ENCODE results near the gene MAML3.
A peak's percentile ranks its signal among the peaks of the same experiment; 100 is the strongest.

MAML3 gene

DNA sequence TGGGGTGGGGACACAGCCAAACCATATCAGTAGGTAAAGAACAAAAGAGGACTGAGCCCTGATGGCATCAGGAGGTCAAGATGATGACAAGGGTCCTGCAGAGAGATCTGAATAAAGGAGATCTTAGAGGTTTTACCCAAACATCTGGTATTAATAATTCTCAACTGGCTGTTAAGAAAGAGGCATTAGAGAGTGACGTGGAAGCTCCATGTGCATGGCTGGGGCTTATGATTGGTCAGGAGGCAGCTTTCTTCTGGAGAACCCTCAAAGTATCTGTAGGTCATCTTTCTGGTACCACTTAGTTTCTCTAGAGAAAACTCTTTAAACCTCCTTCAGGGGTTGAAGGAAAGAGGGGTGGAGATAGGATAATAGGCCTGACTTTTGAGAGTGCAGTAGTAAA is 469.6 kb downstream of the MAML3 start:
- Histone ChIP-seq H2BK120ac (ENCODE audit: low read depth, low read length) (no peak overlapping the region), H3K36me3 (ENCODE audit: control insufficient read depth in 1 of 2, insufficient read depth in 2 of 2, low read depth in 1 of 2, low read length in 2 of 2) (peaks cover 3 to 14% of the 10 kb centered on the region in 2 experiments), H3K27ac (ENCODE audit: low read length, poor library complexity, severe bottlenecking) (no peak overlapping the region), H4K91ac (ENCODE audit: low read length) (no peak overlapping the region), H2BK5ac (ENCODE audit: low read depth, low read length, poor library complexity, severe bottlenecking) (no peak overlapping the region), H4K8ac (ENCODE audit: low read length) (no peak overlapping the region), H3K9me3 (ENCODE audit: control insufficient read depth, low read length) (no peaks in the 10 kb centered on the region), H3K4me1 (ENCODE audit: control insufficient read depth, insufficient read depth, low read depth, low read length) (no peaks in the 10 kb centered on the region), H3K9ac (ENCODE audit: low read length) (no peak overlapping the region), H3K27me3 (ENCODE audit: control insufficient read depth in 1 of 2, insufficient read depth in 1 of 2, low read length in 2 of 2) (no peaks in the 10 kb centered on the region), H3K4me3 (ENCODE audit: insufficient read depth in 1 of 2, low read depth in 1 of 2, low read length in 2 of 2) (no peak overlapping the region), H2BK15ac (ENCODE audit: low read depth, poor library complexity, severe bottlenecking) (no peak overlapping the region), H3K4me2 (ENCODE audit: low read length, poor library complexity, severe bottlenecking) (no peak overlapping the region), H3K4ac (ENCODE audit: low read depth in 1 of 2, low read length in 2 of 2) (no peak overlapping the region), H3K79me1 (replicated peaks; ENCODE audit: low read length, poor library complexity, severe bottlenecking) (peaks cover 37% of the 10 kb centered on the region), H2AFZ (ENCODE audit: low read depth, low read length) (no peak overlapping the region), H2BK12ac (ENCODE audit: low read length in 2 of 2) (no peak overlapping the region), H3K14ac (ENCODE audit: low read length in 2 of 2) (no peak overlapping the region), H2AK5ac (ENCODE audit: low read length, severe bottlenecking) (no peak overlapping the region), H3K18ac (ENCODE audit: low read depth in 1 of 2, low read length in 2 of 2) (no peak overlapping the region), H3K23ac (ENCODE audit: low read length in 2 of 2) (no peak overlapping the region)
- WGBS, result 80% methylated on average over 1 of the region's 1 CpG
- no peak for DNase-seq

DNA sequence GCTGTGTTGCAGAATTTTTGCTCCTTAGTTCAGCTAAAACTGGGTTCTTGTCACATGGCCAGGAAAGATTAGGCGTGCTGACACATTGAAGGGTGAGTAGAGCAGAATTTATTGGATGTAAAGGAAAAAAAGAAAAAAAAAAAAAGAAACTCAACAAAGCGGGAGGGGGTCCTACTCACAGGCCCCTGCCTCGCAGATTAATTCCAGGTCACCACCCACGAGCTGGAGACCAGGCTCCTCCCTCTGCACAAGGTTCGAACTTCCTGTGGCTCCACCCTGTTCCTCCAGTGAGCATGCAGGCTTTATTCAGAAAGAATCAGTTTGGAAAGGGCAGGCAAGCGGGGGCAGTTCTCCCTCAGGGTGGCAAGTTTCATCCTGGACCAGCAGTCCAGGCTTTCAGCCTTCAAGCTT is 471.2 kb downstream of the MAML3 start:
- Histone ChIP-seq H3K9me3 (ENCODE audit: control insufficient read depth, low read length) (no peaks in the 10 kb centered on the region), H2BK15ac (ENCODE audit: low read depth, poor library complexity, severe bottlenecking) (no peak overlapping the region), H2BK12ac (ENCODE audit: low read length in 2 of 2) (no peak overlapping the region), H3K9ac (ENCODE audit: low read length) (no peak overlapping the region), H4K91ac (ENCODE audit: low read length) (peak overlapping the region; percentile 71), H2BK5ac (ENCODE audit: low read depth, low read length, poor library complexity, severe bottlenecking) (no peak overlapping the region), H4K8ac (ENCODE audit: low read length) (peak overlapping the region; percentile 12), H2BK120ac (ENCODE audit: low read depth, low read length) (no peak overlapping the region), H3K4me3 (ENCODE audit: insufficient read depth in 1 of 2, low read depth in 1 of 2, low read length in 2 of 2) (no peak overlapping the region), H3K4me1 (ENCODE audit: control insufficient read depth, insufficient read depth, low read depth, low read length) (no peaks in the 10 kb centered on the region), H3K4me2 (ENCODE audit: low read length, poor library complexity, severe bottlenecking) (no peak overlapping the region), H3K36me3 (ENCODE audit: control insufficient read depth in 1 of 2, insufficient read depth in 2 of 2, low read depth in 1 of 2, low read length in 2 of 2) (peaks cover 4 to 14% of the 10 kb centered on the region in 2 experiments), H3K14ac (ENCODE audit: low read length in 2 of 2) (no peak overlapping the region), H2AFZ (ENCODE audit: low read depth, low read length) (no peak overlapping the region), H3K18ac (ENCODE audit: low read depth in 1 of 2, low read length in 2 of 2) (peak overlapping the region in 1 of 2 experiments; percentile 5), H3K27ac (ENCODE audit: low read length, poor library complexity, severe bottlenecking) (no peak overlapping the region), H3K27me3 (ENCODE audit: control insufficient read depth in 1 of 2, insufficient read depth in 1 of 2, low read length in 2 of 2) (no peaks in the 10 kb centered on the region), H3K23ac (ENCODE audit: low read length in 2 of 2) (no peak overlapping the region), H3K79me1 (replicated peaks; ENCODE audit: low read length, poor library complexity, severe bottlenecking) (peaks cover 44% of the 10 kb centered on the region), H3K4ac (ENCODE audit: low read depth in 1 of 2, low read length in 2 of 2) (peak overlapping the region; percentile 24 to 49), H2AK5ac (ENCODE audit: low read length, severe bottlenecking) (no peak overlapping the region)
- DNase-seq, result no peak
- WGBS, result 83% methylated on average over 6 of the region's 6 CpGs

DNA sequence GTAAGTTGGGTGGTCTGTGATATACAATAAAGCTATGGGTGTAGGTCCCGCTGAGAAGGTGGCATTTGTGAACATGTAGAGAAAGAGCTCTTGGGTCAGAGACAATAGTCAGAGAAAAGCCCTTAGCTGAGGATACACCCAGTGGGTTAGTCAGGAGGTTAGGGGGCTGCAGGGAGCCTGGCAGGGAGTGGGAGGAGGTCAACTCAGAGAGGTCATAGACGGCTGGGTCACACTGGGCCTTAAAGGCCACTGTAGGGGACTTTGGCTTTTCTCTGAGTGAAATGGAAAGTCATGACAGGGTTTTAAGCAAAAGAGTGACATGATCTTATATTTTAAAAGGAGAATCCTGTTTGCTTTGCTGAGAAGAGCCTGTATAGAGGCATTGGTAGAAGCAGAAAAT is 471.7 kb downstream of the MAML3 start:
- WGBS, result 86% methylated on average over 2 of the region's 2 CpGs
- no peak overlapping the region for H2AFZ ChIP-seq (ENCODE audit: low read depth, low read length)

DNA sequence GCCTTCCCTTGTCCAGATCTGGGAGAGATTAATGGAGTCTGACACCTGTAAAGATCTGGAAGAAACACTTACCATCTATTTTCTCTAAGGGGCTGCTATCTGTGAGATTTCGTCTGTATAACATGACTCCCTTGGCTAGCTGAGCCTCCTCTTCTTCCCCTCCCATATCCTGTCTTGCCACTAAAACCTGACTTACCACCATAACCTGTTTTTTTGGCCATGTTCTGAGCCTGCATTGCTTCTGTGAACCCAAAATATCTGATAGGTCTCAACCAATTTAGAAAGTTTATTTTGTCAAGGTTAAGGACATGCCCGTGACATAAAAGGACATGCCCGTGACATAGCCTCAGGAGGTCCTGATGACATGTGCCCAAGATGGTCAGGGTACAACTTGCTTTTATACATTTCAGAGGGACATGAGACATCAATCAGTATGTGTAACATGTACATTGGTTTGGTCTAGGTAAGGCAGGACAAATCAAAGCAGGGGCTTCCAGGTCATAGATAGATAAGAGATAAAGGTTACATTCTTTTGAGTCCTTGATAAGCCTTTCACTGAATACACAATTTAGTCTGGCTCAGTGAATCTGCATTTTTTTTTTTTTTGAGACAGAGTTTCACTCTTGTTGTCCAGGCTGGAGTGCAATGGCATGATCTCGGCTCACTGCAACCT is 476.9 kb downstream of the MAML3 start:
- Histone ChIP-seq H3K4me1 (ENCODE audit: control insufficient read depth, insufficient read depth, low read depth, low read length) (no peaks in the 10 kb centered on the region), H3K23ac (ENCODE audit: low read length in 2 of 2) (no peak overlapping the region), H2BK15ac (ENCODE audit: low read depth, poor library complexity, severe bottlenecking) (no peak overlapping the region), H3K27me3 (ENCODE audit: control insufficient read depth in 1 of 2, insufficient read depth in 1 of 2, low read length in 2 of 2) (no peaks in the 10 kb centered on the region), H3K27ac (ENCODE audit: low read length, poor library complexity, severe bottlenecking) (no peak overlapping the region), H2BK120ac (ENCODE audit: low read depth, low read length) (no peak overlapping the region), H3K4me2 (ENCODE audit: low read length, poor library complexity, severe bottlenecking) (no peak overlapping the region), H4K91ac (ENCODE audit: low read length) (no peak overlapping the region), H2BK12ac (ENCODE audit: low read length in 2 of 2) (no peak overlapping the region), H2AFZ (ENCODE audit: low read depth, low read length) (no peak overlapping the region), H3K4ac (ENCODE audit: low read depth in 1 of 2, low read length in 2 of 2) (no peak overlapping the region), H3K18ac (ENCODE audit: low read depth in 1 of 2, low read length in 2 of 2) (no peak overlapping the region), H4K8ac (ENCODE audit: low read length) (no peak overlapping the region), H3K14ac (ENCODE audit: low read length in 2 of 2) (no peak overlapping the region), H3K36me3 (ENCODE audit: control insufficient read depth in 1 of 2, insufficient read depth in 2 of 2, low read depth in 1 of 2, low read length in 2 of 2) (peaks cover 0 to 4% of the 10 kb centered on the region in 2 experiments), H2AK5ac (ENCODE audit: low read length, severe bottlenecking) (no peak overlapping the region), H3K9ac (ENCODE audit: low read length) (no peak overlapping the region), H3K4me3 (ENCODE audit: insufficient read depth in 1 of 2, low read depth in 1 of 2, low read length in 2 of 2) (no peak overlapping the region), H3K79me1 (replicated peaks; ENCODE audit: low read length, poor library complexity, severe bottlenecking) (peaks cover 46% of the 10 kb centered on the region), H2BK5ac (ENCODE audit: low read depth, low read length, poor library complexity, severe bottlenecking) (no peak overlapping the region), H3K9me3 (ENCODE audit: control insufficient read depth, low read length) (no peaks in the 10 kb centered on the region)
- DNase-seq, result no peak
- 90% methylated on average over 4 of the region's 4 CpGs for WGBS

More for the DNA sequence above, 471.7 kb downstream of the MAML3 start:
- Histone ChIP-seq H3K4me2 (ENCODE audit: low read length, poor library complexity, severe bottlenecking) (no peak overlapping the region), H3K4me3 (ENCODE audit: insufficient read depth in 1 of 2, low read depth in 1 of 2, low read length in 2 of 2) (no peak overlapping the region), H2BK12ac (ENCODE audit: low read length in 2 of 2) (no peak overlapping the region), H3K27ac (ENCODE audit: low read length, poor library complexity, severe bottlenecking) (no peak overlapping the region), H3K79me1 (replicated peaks; ENCODE audit: low read length, poor library complexity, severe bottlenecking) (peaks cover 46% of the 10 kb centered on the region), H3K9ac (ENCODE audit: low read length) (no peak overlapping the region), H3K4ac (ENCODE audit: low read depth in 1 of 2, low read length in 2 of 2) (no peak overlapping the region), H2AK5ac (ENCODE audit: low read length, severe bottlenecking) (no peak overlapping the region), H3K4me1 (ENCODE audit: control insufficient read depth, insufficient read depth, low read depth, low read length) (no peaks in the 10 kb centered on the region), H3K36me3 (ENCODE audit: control insufficient read depth in 1 of 2, insufficient read depth in 2 of 2, low read depth in 1 of 2, low read length in 2 of 2) (peaks cover 4 to 14% of the 10 kb centered on the region in 2 experiments), H3K14ac (ENCODE audit: low read length in 2 of 2) (no peak overlapping the region), H3K9me3 (ENCODE audit: control insufficient read depth, low read length) (no peaks in the 10 kb centered on the region), H4K8ac (ENCODE audit: low read length) (no peak overlapping the region), H3K18ac (ENCODE audit: low read depth in 1 of 2, low read length in 2 of 2) (no peak overlapping the region), H2BK120ac (ENCODE audit: low read depth, low read length) (no peak overlapping the region), H2BK15ac (ENCODE audit: low read depth, poor library complexity, severe bottlenecking) (no peak overlapping the region), H2BK5ac (ENCODE audit: low read depth, low read length, poor library complexity, severe bottlenecking) (no peak overlapping the region), H3K27me3 (ENCODE audit: control insufficient read depth in 1 of 2, insufficient read depth in 1 of 2, low read length in 2 of 2) (no peaks in the 10 kb centered on the region), H3K23ac (ENCODE audit: low read length in 2 of 2) (peak overlapping the region in 1 of 2 experiments; percentile 35), H4K91ac (ENCODE audit: low read length) (no peak overlapping the region)
- DNase-seq, result no peak

All from mesenchymal stem cell (in vitro differentiated cells and primary cell).